ENCODE results near the gene FANK1.
"Not testable (repeated sequence)": the region's sequence is repeated elsewhere in the genome, so short reads cannot be mapped to it uniquely, and the experiment has no call there.

FANK1 gene

DNA sequence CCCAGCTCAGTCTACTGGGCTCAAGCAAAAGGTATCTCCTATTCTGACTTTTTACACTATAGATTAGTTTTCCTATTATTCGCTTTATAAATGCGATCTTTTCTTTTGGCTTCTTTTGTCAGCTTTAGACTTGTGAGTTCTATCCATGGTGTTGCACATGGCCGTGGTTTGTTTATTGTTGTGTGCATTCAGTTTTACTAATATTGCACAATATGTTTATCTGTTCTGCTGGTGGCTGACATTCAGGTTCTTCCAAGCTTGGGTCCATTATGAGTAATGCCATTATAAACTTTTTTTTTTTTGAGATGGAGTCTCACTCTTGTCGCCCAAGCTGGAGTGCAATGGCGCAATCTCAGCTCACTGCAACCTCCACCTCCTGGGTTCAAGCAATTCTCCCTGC is 30.9 kb downstream of the FANK1 start:
- DNase-seq (ENCODE audit: low spot score), result not testable (repeated sequence)

DNA sequence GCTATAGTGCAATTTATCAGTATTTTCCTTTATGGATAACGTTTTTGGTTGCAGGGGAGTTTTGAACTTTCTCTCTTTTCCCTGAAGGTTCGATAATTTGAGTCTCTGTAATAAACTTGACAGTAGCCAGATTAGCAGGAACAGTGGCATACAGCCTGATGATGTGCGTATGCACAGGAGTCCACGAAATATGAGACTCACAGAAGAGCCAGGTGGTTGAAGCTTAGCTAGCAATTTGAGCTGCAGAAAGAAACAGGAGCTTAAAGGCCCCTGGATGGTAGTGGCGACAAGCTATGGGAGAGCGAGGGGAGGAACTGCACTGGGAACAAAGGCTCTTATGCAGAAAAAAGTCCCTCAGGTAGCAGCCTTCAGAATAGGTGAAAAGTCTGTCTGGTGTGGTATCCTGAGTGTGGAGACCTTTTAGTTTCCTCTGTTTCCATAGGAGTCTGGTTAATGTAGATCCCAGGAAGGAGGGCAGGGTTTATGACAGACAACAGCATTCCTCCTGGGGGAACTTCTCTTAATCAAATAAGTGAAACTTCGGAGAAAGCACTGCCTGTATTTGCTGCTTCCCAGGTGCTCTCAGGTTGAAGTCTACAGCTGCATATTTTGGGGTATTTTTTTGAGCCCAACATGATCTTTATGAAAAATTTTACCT is 32.7 kb downstream of the FANK1 start:
- DNase-seq (ENCODE audit: low spot score), result no peak

DNA sequence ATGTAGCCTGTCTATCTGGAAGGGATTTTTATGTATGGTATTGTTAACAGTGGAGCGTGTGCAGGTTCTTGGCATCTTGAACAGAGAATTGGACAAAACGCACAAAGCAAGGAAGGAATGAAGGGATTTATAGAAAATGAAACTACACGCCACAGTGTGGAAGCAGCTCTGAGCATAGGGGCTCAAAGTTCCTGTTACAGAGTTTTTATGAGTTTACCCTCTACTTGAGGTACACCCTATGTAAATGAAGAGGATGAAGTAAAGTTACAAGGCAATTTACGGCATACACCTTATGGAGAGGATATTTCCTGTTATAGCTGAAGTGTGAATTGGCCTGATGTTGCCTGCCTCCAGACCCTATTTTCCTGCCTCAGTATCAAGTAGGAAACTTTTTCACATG is 33.3 kb downstream of the FANK1 start:
- no peak for DNase-seq (ENCODE audit: low spot score)

DNA sequence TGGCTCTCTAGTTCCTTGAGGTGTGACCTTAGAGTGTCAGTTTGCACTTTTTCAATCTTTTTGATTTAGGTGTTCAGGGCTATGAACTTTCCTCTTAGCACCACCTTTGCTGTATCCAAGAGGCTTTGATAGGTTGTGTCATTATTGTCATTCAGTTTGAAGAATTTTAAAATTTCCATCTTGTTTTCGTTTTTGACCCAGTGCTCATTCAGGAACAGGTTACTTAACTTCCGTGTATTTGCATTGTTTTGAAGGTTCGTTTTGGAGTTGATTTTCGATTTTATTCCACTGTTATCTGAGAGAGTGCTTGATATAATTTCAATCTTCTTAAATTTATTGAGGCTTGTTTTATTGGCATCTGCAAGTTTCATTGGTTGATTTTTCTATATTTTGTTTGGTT is 37.3 kb downstream of the FANK1 start:
- no peak for DNase-seq (ENCODE audit: low spot score)

DNA sequence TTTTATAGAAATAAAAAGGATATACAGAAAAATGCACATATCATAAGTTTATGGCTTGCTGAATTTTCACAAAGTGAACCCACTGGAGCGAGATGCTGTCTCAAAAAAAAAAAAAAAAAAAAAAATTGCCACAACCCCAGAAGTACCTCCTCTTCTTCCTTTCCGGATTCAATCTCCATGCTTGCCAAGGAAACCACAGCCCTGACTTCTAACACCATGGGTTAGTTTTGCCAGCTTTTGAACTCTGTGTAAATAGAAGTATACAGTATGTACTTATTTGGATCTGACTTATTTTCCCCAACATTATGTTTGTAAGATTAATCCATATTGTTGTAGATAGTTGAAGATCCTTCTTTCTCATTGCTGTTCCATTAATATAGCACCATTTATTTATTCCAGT is 40.0 kb downstream of the FANK1 start:
- DNase-seq (ENCODE audit: low spot score), result no peak

DNA sequence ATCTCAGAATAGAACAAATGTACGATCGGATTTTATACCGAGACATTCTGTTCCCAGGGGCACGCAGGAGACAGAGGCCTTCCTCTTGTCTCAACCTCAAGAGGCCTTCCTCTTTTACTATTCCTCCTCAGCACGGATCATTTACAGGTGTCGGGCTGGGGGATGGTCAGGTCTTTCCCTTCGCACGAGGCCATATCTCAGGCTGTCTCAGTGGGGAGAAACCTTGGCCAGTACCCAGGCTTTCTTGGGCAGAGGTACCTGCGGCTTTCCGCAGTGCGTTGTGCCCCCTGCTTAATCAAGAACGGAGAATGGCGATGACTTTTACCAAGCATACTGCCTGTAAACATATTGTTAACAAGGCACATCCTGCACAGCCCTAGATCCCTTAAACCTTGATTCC is 44.2 kb downstream of the FANK1 start:
- DNase-seq (ENCODE audit: low spot score), result no peak

DNA sequence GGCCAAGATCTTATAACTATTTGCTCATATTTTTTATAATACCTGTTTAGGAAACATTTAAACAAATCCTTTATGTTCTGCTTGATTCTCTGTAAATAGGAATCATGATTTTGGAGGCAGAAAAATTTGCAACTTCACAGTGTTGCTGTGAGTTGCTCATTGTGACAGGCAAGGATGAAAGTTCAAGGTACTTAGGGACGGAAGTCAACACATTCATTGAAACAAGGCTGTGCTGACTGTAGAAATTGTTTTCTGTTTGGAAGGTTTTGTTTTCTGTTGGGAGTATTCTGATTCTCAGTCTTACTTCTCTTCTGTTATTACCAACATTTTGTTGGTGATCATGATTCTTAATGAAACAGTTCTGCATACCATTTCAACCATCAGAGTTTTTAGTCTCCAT is 54.9 kb downstream of the FANK1 start:
- DNase-seq (ENCODE audit: low spot score), result no peak

DNA sequence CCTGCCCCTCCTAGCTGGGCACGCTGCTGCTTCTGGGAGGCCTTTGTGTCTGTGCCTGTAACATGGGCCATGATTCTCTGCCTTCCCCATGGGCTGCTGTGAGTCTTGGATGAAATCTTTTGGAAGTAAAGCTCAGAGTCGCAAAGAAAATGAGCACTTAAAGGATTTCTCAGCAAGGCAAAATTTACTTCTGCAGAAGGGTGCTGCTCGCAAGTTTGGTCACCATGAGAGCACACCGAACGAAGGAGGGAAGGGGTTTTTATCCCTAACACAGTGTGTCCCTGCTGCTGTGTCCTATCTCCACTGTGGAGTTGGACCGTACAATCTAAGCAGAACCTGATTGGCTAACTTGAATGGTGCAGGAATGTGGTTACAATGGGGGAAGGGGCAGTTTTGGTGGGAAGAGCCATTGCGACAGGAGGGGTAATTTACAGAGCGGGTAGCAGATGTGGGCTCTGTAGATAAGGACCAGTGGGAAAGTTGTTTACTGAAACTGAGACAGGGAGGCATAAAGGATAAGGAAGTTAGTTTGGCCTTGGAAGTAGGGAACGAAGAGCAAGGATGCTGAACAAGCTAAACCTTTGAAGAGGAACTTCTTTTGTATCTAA is 57.5 kb downstream of the FANK1 start:
- DNase-seq (ENCODE audit: low spot score), result no peak

DNA sequence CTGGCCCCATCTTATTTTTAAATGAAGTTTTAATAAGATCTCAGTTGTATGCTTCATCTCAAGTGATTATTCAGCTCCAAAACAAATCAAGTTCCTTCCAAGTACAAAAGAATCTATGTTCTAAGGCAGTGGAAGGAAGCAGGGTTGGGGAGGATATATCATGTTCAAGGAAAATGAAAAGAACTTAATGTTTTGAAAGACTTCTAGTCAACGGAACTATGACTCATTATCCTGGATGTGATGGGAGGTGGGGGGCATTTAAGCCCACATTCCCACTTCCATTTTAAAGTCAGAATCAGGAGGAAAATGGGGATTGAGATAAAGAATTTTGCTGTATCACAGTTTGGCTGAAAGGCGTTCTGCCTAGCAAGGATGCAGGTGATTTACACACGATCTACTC is 59.4 kb downstream of the FANK1 start:
- DNase-seq (ENCODE audit: low spot score), result no peak

DNA sequence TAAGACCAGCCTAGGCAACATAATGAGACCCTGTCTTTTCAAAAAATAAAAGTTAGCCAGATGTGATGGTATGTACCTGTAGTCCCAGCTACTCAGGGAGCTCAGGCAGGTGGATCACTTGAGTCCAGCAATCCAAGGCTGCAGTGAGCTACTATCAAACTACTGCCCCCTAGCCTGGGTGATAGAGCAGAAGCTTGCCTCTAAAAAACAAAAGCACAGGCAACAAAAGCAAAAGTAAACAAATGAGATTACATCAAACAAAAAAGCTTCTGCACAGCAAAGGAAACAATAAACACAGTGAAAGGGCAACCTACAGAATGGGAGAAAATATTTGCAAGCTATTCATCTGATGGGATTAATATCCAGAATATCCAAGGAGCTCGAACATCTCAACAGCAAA is 65.4 kb downstream of the FANK1 start:
- no peak for DNase-seq (ENCODE audit: low spot score)

DNA sequence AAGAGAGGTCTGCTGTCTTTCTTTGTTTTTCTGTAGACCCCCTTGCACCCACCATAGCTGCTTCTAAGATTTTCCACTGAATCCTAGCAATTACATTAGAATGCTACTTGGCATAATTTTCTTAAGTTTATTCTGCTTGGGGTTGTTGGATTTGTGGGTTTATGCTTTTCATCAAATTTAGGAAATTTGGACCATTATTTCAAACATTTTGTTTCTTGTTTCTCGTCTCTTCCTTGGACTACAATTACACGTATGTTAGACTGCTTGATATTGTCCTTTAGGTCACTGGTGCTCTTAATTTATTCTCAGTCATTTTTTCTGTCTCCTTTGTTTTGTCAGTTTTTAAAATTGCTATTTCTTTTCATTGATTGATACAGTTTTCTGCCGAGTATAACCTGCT is 65.8 kb downstream of the FANK1 start:
- no peak for DNase-seq (ENCODE audit: low spot score)

DNA sequence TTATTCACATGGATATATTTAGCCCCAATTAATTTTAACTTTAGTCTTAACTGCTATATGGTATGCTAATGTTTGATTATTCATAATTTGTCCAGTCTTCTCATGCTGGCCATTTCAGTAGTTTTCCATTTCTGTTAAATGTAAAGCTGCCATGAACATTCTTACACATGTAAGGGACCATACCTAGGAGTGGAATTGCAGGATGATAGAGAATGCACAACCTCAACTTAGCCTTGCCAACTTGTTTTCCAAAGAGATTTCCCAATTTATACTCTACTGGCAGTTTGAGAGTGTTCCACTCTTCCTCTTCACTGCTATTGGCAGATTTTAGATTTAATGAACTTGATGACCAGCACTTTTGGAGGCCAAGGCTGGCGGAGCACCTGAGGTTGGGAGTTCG is 68.2 kb downstream of the FANK1 start:
- DNase-seq (ENCODE audit: low spot score), result no peak

DNA sequence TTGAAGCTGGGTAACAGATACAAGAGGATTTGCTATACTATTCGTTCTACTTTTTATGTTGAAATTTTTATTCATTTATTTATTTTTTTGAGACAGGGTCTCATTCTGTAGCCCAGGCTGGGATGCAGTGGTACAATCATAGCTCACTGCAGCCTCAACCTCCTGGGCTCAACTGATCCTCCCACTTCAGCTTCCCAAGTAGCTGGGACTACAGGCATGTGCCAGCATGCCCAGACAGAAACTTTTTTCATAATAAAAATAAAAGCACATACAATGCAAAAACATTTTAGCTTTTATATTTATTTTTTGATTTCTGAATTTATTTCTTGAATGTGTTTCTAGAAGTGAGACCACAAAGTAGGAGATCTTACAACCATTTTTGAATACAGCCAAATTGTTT is 71.2 kb downstream of the FANK1 start:
- no peak for DNase-seq (ENCODE audit: low spot score)

DNA sequence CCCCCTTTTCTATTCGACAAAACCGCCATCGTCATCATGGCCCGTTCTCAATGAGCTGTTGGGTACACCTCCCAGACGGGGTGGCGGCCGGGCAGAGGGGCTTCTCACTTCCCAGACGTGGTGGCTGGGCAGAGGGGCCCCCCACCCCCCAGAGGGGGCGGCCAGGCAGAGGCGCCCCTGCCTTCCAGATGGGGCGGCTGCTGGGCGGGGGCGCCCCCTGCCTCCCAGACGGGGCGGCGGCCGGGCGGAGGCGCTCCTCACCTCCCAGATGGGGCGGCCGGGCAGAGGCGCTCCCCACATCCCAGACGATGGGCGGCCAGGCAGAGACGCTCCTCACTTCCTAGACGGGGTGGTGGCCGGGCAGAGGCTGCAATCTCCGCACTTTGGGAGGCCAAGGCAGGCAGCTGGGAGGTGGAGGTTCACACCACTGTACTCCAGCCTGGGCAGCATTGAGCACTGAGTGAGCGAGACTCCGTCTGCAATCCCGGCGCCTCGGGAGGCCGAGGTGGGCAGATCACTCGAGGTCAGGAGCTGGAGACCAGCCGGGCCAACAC is 73.8 kb downstream of the FANK1 start:
- not testable (repeated sequence) for DNase-seq (ENCODE audit: low spot score)

DNA sequence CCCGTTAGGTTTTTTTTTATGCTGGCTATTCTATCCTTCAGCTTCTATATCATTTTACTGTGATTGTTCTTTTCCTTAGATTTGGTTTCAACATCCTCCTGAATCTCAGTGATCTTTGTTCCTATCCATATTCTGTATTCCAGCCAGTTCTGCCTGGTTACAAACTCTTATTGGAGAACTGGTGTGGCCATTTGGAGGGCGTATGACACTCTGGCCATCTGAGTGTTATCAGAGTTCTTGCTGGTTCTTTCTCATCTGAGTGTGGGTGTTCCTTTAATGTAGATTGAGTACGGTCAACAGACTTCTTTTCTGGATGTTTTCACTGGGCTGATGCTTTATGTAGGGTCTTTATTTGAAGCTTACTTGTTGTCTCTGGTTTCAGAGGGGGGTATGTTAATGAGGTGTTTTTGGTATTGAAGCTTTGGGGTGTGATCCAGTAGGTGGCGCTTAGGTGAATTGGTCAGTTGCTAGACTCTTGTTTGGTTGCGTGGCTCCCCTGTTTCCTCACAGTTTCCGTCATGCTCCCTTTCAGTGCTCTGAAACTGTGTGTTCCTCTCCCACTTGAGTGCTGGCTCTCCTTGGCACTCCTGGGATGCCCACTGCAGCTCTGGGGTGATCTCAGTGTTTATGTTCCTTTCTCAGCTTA is 80.7 kb downstream of the FANK1 start:
- DNase-seq (ENCODE audit: low spot score), result no peak

DNA sequence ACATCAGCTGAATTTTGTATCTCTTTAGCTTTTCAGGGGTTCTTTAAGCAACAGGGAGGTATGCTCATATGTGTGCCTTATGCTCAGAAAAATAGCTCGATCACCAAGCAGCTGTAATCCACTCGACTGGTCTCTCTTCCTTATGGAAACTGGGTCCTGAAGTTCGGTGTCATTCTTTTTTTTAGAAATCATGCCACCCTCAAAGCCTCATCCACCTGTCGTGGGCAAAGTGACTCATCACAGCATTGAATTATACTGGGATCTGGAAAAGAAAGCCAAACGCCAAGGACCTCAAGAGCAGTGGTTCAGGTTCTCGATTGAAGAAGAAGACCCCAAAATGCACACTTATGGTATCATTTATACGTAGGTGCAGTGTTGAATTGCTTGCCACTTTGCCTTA is 83.6 kb downstream of the FANK1 start:
- DNase-seq (ENCODE audit: low spot score), result no peak

DNA sequence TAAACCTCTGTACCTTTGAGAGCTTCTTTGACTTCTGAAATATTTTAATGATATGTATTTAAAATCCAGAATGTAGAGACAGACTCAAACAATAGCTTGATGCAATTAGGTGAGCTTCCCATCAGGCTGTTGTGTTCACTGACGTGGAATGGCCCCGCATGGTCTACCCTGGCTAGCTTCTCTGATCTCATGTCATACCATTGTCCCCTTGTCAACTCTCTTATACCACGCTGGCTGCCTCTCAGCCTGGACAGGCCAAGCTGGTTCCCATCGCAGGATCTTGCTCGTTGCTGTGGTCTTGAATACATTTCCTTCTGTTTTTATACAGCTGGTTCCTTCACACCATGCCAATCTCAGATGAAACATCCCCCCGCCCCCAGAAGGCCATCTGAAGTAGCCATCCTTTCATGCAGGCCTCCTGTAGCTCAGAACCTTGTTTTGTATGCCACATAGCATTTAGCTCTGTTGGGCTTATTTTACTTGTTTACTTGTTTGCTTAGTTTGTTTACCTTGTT is 84.2 kb downstream of the FANK1 start:
- no peak for DNase-seq (ENCODE audit: low spot score)

DNA sequence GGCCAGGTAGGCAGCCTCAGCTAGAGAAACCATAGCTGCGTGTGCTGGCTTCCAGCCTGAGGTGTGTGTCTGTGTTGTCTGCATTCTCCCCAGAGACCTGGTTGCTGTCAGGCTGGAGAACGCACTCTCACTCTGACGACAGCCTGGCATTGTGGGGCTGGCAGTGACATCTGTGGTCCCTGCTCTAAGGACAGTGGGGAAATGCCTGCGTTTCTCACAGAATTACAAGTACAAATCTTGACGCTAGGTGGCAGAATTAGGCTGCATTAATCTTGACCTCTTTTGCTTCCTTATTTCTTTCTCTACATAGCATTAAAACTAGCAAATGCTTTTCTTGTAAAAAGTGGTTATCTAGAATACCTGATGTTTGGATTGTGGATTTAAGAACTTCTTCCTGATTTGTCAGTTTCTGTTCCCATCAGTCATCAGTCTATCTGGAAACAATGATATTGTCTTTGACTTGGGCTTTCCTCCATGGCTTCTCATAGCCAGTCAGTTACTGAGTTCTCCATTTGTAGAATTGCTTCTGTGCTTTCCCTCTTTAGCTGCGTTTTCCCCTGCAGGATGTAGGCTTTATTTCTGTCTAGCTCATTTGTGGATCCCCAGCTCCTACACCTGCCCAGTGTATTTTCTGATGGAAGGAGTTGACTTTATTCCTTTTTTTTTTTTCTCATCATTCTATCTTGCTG is 86.0 kb downstream of the FANK1 start:
- DNase-seq (ENCODE audit: low spot score), result peak; percentile 56

DNA sequence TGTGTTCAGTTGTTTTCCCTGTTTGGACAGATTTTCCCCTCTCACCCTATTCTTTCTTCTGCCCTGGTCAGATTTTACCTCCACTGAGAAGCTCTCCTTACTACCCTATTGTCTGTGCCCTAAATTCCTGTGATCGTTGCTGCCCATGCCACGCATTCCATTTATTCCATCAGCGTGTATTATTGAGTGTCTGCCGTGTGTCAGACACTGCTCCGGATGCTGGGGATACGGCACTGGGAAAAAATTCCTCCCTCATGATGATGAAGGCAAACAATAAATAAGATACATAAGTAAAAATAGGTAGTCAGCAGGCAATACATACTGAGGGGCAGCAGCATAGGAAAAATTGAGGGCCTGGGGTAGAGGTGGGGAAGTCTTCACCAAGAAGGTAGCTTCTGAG is 86.8 kb downstream of the FANK1 start:
- no peak for DNase-seq (ENCODE audit: low spot score)

DNA sequence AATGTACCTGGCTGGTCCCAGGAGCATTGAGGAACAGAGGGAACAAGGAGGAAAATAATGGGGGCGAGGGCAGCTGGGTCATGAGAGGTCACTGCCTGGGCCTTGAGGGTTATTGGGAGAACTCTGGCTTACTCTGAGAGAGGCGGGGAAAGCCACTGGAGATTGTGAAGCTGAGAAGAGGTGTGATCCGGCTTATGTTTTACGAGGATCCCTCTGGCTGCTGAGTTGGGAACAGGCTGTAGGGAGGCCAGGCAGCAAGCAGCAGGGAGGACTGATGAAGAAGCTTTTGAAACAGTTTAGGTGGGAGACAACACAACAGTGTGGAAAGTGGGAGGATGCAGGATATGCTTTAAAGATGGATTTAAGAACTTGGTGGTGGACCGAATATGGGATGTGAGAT is 87.3 kb downstream of the FANK1 start:
- DNase-seq (ENCODE audit: low spot score), result no peak

DNA sequence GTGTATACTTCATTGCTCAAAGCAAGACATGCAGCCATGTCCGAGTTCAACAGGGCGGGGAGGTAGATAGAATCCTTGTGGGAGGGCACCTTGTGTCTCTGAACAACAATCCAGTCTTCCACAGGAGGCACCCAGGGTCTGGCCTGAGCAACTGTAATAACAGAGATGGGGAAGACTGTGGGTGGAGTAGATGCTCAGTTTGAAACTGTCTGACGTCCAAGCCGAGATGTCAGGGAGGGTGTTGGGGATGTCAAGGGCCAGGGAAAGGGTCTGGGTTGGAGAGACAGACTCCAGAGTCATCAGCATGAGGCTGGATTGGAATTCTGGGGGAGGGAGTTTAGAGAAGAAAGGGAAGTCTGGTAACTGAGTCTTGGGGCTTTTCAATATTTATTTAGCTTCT is 88.0 kb downstream of the FANK1 start:
- no peak for DNase-seq (ENCODE audit: low spot score)

DNA sequence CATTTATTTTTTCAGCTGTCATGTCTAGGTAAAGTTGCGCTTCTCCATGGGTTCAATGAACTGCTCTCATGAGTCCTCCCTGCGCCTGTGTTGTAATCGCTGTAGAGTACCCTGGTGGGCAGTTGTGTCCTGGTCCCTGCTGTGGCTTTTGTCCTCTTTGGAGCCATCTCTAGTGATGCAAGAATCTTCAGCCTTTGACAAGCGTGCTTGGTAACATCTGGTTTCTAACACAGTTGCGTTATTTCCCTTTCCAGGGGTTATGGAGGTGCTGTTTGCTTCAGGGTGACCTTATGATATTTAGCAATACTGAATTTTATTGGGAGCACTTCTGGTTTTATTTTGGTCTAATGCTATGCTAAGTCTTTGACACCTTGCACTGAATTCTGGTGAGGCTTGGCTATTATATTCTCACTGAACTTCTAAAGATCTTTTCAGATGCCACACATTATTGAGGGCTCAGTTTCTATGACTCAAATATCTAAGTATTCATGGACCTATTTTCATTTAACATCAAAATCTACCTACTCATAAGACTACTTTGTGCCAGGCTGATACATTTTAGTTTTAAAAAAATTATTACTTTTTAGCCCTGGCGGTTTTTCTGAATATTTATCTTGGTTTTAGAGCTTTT is 88.6 kb downstream of the FANK1 start:
- DNase-seq (ENCODE audit: low spot score), result no peak

Measured in SK-N-DZ (cell line).